Left renal pelvis (tissue), 4 donors: ENCODE measurements around the gene RASL10B. TPM values are rescaled to one million over a fixed set of nuclear protein-coding genes. Genes with fewer than 3 reads are reported as not detected.
"Not testable (repeated sequence)": the region's sequence is repeated elsewhere in the genome, so short reads cannot be mapped to it uniquely, and the experiment has no call there.

Source experiments
- DNase-seq, 4 donors: peaks; one replicate each; pipeline ENCODE4 v3.0.0-alpha.2; 2013; ENCODE audit warnings: low read depth in 4 of 4, low spot score in 3 of 4
- polyA plus RNA-seq, 4 donors: library from polyadenylated mRNA; unstranded; fragments of 120-200 nt; gene quantifications; one replicate each; pipeline ENCODE4 v1.2.1, GENCODE V29; 2013; ENCODE audit not compliant: insufficient read length in 4 of 4

Gene RASL10B
- polyA plus RNA-seq, 4 donors = 4.8 to 15.0 (median 11.0) TPM

DNA sequence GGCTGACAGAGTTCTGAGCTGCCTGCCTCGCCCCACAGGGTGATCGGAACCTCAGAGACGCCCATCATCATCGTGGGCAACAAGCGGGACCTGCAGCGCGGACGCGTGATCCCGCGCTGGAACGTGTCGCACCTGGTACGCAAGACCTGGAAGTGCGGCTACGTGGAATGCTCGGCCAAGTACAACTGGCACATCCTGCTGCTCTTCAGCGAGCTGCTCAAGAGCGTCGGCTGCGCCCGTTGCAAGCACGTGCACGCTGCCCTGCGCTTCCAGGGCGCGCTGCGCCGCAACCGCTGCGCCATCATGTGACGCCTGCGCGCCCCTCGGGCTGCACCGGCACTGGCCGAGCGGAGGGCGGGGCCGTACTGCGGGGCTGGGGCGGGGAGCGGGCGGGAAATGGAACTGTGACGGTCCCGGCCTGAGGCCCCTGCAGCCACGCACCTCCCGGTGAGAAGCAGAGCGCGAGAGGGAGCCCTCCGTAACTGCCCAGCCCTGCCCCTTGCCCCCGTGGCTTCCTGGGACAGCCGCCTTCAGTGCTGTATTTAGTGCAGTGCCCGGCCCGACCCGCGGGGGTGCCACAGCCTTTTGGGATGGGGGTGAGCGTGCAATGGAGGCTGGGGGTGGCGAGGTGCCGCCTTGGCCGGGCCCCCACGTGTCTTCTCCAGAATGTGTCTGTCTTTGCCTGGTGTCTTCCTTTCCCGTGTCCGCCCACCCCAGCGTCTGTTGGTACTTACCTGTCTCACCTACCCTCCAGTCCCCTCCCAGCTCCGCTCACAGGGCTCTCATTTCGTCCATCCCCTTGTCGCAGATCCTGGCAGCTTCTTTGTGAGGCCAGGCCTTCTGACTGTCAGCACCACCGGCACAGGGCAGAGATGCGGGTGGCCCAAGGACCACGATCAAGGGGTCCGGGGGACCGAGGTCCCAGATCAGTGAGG, 9.8 kb downstream of the RASL10B start:
- DNase-seq = no peak

DNA sequence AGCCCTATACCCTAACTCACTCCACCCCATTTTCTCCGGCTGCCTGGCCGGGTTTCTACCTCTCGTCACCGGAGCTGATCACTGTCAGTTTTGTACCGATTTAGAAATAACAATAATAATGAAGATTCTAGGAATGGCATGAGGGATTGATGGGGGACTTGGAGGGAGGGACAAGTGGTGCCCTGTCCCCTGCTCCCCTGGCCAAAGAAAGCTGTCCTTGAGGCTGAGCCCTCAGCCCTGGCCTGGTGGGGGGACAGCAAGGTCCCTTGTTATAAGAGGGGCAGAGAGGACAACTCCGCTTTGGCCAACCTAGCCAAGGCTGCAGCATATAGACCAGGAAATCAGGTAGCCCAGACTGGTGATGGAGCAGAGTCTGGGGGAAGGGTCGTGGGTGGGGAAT, 11.1 kb downstream of the RASL10B start:
- no peak for DNase-seq

DNA sequence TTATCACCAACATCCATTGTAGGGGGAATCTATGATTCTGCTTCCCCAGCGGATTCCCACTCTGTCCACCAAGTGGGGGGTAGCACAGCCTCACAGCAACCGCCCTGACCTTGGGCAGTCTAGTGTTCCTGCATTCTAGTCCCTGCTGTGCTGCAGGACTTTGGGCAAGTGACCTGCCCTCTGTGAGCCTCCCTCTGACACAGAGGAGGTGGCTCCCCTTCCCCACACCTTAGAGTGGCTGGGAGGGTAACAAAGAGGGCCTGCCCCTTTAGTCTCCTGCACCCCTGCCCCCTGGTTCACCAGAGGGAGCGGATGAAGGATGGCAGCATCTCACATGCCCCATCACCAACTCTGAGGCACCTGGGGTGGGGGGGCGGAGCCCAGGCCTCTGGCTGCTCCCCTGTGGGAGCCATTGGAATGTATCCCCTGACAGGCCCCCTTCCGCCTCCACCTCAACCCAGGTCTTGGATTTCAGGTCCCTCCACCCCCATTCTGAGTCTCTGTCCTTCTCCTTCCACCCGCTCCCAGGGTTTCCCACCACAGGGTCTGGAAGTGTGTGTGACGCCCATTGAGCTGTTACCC, 11.5 kb downstream of the RASL10B start:
- DNase-seq = no peak

DNA sequence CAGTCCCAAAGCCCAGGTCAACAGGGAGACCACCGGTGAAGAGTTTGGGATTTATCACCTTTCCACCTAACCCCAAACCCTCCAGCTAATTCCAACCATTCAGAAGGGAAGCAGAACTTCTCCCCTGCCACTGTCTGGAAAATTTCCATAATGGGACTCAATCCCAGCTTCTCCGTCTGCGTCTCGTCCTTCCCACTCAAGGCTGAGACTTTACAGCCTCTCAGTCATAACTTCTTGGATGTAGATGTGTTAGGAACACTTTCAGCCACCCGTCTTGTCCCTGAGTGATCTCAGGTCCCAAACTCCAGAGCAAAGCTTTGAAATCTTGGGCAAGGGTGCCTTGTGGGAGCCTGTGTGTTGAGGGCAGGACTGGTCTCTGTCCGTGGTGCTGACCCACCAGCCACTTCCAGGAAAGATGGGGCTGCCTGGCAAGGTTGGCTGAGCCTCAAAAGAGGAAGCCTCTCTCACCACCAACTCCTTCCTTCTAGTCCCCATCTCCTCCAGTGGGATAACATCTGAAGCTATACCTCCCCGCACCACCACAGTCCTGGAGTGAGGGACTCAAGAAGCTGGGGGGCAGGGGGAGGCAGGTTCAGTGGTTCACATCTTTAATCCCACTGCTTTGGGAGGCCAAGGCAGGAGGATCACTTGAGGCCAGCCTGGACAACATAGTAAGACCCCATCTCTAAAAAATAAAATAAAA, 12.3 kb downstream of the RASL10B start:
- DNase-seq = no peak

DNA sequence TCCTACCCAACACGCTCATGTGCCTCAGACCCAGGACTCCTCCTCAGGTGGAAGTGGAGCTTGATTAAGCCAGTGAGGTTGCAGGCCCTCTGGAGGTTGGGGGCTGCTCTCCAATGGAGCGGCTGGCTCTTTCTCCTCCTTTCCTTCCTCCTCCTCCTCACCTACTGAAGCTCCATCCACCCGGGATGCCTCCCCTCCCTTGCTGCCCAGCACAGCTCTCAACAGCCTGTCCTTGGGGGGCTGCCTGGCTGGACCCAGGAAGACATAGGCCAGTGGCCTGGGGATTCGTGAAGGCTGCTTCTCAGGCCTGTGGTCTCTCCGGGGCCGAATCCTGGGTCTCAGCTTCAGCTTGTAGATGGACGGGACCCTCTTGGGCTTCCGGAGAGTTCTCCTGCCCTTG, 13.4 kb downstream of the RASL10B start:
- DNase-seq = no peak

DNA sequence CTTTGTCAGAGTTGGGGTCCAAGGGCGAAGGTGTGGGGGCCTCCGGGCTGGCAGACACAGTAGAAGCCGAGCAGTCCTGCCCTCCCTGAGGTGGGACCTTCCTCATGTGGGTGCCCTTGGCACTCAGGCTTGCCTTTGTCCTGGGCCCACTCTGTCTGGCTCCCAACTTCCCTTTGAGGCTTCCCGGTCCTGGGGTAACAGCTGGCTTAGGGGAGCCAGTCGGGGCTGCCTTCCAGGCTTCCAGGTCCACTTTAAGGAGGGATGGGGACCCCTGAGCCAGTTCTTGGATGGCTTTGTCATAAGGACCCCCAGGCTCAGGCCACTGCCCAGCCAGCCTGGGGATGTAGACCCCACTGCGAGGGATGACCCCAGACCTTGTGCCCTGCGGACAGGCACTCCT, 13.8 kb downstream of the RASL10B start:
- DNase-seq = no peak

DNA sequence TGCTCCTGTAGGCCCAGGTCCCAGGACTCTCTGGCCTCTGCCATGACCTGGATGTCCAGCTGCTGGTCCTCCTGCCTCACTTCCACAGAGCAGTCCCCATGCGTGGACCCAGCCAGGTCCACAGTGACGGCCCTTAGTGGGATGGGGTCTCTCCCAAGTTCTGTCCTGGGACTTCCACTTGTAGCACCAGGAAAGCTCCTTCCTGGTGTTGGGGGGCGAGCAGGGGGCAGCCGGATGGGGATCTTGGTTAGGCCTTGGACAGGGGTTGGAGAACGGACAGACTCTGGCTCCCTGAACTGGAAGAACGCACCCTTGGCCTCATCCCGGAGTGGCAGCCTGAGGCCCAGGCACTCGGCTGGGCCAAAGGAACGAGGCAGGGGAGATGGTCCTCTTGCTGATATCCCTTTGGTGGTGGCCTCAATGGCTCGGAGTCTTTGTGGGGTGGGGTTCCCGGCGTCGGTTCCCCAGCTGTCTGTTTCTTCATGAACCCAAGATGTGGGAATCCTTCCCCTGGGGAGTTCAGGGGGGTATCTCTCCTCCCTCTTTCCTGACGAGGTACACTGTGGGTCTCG, 14.4 kb downstream of the RASL10B start:
- DNase-seq = no peak

DNA sequence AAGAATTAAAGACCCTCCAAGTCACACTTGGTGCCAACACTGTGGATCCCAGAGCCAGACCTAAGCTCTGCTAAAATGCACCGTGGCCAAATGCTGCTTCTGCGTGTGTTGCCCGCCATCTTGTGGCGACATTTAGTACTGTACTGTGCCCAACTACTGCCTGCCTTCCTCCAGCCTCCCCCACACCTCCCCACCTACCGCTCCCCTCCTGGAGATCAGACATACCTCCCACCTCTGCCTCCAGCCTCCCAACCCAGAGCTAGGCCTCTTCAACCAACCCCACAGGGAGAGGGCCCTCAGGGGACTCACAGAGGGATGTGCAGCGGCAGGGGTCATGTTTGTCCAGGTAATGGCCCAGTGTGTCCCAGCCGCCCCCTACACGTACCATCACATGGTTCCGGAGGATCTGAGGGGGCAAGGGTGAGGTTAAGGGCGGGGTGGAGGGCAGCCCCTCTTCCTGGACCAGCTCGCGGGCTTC, 16.1 kb downstream of the RASL10B start:
- DNase-seq = peak in 1 of 4 donors; percentile 53

DNA sequence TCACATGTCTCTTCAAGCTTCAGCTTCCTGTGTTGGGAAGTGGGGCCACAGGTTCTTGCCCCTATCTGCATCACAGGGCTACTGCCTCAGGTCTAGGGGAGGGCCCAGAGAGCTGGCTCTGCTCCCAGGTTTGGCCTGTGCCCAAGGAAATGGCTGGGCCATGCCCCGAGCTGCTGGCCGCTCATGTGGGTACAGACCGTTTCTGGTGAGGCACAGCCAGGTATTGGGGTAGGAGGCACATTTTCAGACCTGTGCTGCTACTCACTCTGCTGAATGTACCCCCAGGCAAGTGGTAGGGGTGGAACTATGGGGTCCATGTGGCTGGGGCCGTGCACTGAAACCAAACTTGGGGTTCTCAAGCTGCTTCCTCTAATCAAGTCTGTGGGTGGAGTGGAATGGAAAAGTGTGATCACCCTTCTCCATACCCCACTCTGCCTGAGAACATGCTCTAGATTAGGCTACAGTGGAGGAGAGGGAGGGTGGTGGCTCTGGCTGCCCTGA, 17.0 kb downstream of the RASL10B start:
- no peak for DNase-seq

DNA sequence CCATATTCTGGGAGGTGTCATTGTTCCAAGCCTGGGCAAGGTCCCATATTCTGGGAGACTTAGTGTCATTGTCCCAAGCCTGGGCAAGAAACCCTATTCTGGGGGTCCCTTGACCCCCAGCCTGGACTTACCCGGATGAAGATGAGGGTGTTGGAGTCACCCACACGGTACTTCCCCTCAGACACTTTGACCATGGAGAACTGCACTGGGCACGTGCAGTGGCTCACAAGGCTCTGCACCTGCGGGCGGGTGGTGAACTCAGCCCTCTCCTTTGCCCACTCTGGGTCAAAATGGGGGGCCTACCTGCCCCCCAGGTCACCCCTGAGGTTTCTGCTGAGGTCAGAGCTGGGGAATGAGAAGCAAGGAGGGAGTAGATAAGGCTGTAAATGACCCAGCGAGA, 17.5 kb downstream of the RASL10B start:
- DNase-seq = no peak

DNA sequence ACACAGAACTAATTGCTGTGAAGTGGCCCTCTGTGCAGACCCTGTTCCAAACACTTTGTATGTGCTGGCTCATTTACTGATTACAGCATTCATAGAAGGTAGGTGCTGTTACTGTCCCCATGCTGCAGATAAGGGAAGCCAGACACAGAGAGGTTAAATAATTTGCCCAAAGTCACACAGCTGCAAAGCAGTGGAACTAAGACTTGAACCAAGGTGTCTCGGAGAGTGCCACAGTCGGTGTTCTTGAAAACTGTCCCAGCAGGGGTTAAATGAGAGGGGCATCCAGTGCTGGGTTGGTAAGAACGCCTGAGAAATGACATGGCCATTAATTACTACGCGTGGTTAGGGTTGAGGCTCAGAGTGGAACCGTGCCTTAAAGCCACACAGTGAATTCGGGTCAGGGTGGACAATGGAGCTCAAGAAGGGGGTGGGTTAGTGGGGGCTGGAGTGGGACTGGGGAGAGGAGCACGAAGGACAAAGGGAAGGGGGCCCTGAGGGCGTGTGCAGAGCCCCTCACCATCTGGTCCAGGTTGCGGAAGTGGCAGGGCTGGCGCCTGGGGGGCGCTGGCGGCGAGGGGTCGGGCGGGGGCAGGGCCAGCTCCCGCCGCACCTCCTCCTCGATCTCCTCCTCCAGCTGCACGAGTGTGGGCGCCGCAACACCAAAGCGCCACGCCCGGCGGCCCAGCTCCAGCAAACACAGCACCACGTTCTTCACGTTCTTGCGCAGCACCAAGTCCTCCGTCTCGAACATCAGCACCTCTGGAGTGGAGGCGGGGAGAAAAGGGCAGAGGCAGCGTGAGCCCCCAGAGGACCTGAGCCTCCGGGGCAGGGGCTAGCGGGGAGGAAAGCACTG, 18.3 kb downstream of the RASL10B start:
- no peak for DNase-seq

DNA sequence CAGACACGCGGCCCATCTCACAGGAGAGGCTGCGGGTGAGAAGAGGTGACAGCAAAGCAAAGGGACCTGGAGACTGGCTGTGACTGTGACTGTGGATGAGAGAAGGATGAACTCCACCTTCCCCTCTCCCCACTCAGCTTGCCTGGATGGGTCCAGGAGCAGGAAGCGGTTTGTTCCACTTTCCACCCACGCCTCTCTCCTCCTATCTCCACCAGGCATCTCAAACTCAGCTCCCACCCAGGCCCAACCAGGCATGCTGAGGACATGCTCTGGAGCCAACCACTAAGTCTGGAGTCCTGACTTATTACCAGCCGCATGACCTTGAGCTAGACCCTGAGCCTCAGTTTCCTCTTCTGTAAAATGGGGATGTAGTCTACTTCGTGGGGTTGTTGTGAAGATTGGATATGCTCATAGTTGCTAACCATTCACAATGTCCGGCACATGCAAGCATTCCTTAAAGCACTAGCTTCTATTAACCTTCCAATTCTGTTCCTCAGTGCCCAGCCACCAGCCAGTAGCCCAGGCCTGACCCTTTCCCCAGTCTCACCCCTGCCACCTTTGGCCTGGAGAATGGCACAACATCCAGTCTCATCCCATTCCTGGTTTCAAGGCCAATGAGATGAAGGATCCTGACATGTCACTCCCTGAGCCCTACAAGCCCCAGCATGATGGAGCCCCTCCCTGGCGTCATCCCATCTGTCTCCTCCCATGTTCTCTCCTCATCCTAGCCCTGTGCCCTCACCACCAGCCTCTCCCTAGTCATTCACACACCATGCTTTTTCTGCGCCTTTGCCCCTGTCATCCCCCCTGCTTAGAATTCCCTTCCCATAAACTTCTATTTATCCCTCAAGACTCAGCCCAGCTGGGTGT, 19.3 kb downstream of the RASL10B start:
- DNase-seq = no peak

DNA sequence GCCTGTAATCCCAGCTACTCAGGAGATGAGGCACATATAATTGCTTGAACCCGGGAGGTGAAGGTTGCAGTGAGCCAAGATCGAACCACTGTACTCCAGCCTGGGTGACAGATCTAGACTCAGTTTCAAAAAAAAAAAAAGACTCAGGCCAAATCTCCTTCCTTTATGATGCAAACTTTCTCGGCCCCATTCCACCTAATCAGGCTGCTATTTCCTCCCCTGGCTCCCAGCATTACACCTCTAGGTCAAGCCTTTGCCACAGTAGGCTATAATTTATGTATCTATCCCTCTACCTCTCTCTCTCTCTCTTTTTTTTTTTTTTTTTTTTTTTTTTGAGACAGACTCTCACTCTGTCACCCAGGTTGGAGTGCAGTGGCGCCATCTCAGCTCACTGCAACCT, 20.1 kb downstream of the RASL10B start:
- DNase-seq = not testable (repeated sequence)

DNA sequence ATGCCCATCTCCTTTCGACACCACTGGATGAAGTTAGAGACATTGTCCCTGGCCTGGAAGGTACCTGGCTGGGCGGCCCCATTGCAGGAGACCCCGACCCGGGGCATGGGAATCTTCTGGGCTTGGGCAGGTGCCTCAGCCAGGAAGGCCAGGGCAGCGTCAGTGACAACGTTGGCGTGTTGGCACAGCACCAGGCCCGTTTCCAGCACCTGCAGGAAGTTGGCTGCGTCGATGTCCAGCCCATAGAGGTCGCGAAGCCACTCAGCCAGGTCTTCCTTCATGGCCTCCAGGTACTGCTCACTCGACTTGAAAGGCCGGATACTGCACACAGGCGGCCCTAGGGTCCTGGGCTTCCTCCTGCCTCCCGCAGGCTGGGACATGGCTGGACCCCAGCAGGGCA, 21.0 kb downstream of the RASL10B start:
- no peak for DNase-seq

DNA sequence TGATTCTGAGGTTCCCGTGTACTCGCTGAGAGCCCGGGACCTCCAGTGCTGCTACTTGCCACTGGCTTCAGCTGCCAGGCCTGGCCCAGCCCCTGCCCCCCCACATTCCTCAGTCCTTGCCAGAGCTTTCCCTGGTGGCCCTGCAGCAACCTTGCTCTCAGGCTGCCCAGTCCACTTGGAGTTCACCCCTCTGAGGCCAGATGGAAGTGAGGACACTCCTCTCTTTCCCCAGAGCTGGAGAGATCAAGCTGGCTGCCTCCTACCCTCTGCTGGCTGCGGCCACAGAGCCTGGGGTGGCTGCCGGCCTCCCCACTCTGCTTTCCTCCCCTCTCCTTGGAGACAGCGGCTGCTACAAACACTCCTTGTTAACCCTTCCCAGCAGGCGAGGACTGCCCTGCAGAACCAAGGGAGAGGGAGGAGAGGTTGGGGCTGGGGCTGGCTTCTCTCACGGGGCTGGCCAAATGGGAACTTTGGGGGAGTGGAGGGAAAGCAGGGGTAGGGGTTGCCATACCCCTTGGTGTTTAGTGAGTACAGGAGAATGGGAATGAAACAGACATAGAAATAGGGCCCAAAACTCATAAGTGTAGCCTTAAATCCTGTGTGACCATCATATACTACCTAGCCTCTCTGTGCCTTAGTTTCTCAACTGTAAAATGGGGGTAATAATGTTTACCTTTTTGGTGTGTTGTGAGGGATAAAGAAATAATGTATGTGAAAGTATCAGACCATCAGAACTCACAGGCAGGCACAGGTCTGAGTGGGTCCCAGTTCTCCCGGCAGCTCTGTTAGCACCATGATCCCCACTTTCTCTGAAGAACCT, 21.7 kb downstream of the RASL10B start, which contains the start of gene GAS2L2:
TSS of gene GAS2L2 (minus strand) at position 295 of the 820 bp plus-strand sequence. CDS start 389 bp downstream, outside the sequence.
- DNase-seq = no peak

DNA sequence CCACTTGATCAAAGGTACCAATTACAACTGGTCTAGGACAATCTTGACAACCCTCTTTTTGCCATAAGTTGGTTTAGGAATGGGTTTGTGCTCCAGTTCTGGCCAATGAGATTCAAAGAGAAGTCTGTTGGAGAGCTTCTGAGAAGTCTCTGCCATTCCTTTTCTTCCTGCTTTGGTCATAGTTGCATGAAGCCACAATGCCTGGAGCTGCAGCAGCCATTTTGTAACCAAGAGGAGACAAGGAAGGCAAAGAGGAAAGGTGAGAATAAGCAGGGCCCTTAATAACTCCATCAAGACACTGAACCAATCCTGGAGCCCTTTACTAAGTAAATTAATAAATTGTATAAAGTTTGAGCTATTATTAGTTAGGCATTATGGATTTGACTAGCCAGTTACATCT, 25.8 kb downstream of the RASL10B start:
- no peak for DNase-seq

DNA sequence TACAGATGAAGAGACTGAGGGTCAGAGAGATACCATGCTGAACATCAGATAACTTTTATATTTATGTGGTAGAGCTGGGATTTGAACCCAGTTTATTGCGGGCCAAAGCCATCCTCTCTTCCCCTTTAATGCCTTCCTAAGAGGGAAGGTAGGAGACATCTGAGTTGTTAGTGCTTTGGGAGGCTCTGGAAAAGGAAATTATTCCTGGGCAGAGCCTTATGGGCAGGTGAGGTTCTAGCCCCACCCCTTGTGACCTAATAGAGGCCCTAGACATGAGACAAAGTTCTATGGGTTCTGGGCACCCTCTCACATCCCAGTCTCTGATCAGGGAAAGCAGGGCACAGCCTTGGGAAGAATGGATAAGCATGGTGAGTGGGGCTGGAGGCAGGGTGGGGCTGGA, 29.1 kb downstream of the RASL10B start, which contains the start of gene C17orf50:
TSS of gene C17orf50 (plus strand) at position 301 of the 400 bp plus-strand sequence. CDS start at position 356, 55 bp downstream.
- DNase-seq = no peak

DNA sequence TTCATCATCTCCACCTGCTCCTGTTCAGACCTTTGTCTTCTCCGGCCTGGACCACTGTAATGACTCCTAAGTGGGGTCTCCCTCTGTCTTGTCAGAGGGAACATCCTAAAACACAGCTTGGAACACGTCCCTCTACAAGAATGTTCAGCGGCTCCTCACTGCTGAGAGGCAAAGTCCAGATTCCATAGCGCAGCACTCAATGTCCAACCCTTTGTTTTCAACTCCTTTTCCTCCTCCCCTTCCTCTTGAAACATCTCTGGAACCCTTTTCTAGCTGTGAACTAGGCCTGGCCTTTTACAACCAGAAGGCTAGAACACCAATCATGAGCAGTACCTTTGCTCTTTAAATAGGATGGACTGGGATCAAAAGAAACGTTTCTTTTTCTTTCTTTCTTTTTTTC, 30.2 kb downstream of the RASL10B start:
- no peak for DNase-seq
